ENCODE data around the gene SORCS2.
"Not testable (repeated sequence)": the region's sequence is repeated elsewhere in the genome, so short reads cannot be mapped to it uniquely, and the experiment has no call there.

The SORCS2 gene

GRCh38 chr4:7200801-7201200 is 8.5 kb downstream of the SORCS2 start:
- DNase-seq (ENCODE audit: low read depth), result no peak

DNA sequence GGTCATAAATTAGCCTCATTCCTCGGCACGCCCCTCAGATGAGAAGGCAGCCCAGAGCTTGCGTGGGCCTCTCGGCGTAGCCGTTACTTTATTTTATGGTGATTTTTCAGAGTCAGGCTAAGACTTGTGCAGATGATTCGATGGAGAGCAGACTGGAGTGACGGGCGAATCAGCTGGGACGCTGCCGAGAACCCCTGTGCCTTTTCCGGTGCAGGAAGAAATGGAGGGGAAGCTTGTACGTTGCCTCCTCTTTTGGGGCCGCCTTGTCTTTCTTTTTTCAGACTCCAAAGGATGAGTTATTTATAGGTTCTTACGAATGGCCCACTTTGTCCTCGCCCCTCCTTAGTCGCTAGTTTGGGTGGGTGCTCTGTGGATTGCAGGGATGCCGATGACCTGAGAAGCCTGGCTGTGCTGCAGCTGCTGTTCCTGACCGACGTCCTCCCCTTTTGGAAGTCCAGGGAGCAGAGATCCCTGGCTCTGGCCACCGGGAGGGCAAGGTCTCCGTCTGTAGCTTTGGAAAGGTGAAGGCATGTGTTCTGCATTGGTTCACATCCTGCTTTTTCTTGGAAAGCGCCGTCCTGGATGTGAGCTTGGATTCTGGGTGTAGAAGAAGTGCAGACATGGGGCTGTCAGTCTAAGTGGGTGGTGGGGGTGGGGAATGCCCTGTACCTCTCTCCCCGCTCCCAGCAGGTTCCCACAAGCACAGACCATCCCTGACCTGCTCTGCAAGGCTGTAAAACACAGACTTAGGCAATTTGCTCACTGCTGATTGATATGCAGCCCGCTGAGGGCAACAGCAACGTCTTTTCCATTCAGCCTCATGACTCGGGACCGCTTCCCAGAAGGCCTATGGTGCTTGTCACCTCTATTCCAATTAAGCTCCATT is 9.3 kb downstream of the SORCS2 start:
- DNase-seq (ENCODE audit: low read depth), result no peak

GRCh38 chr4:7202411-7202810 is 10.1 kb downstream of the SORCS2 start:
- no peak for DNase-seq (ENCODE audit: low read depth)

- no peak for DNase-seq (ENCODE audit: low read depth)
Observed at GRCh38 chr4:7204656-7205387, 12.5 kb downstream of the SORCS2 start.

- no peak for DNase-seq (ENCODE audit: low read depth)
Observed at GRCh38 chr4:7206385-7206784, 14.0 kb downstream of the SORCS2 start.

DNA sequence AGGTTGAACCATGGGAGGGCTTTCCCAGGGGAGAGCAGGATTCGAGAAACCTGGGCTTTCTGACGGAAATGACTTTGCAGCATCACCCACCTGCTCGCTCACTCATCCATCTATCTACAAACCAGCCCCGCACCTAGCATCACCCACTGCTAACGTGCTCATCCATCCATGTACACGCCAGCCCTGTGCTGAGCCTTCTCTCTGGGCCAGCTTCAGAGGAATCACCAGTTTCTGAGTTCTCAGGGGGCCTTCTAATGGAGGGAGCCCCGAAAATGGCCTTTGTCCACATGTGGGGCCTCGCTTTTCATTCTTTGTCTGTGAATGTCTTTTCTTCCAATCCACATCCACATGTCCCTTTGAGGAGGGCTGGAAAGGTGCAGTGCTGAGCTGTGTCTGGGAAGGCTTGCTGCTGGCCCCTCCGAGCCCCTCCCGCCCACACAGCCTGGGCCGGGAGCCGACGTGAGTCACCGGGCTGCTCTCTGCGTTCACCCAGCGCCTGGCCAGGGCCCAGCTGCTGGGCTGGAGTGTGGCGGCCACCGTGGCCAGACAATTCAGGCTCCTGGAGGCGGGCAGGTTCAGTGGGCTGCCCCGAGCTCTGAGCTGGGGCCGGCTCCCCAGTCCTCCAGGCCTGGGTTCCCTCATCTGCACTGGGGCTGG is 14.7 kb downstream of the SORCS2 start:
- no peak for DNase-seq (ENCODE audit: low read depth)

- no peak for DNase-seq (ENCODE audit: low read depth)
Observed at GRCh38 chr4:7207628-7208231, 15.4 kb downstream of the SORCS2 start.

GRCh38 chr4:7208509-7209451 is 16.4 kb downstream of the SORCS2 start:
- no peak for DNase-seq (ENCODE audit: low read depth)

DNA sequence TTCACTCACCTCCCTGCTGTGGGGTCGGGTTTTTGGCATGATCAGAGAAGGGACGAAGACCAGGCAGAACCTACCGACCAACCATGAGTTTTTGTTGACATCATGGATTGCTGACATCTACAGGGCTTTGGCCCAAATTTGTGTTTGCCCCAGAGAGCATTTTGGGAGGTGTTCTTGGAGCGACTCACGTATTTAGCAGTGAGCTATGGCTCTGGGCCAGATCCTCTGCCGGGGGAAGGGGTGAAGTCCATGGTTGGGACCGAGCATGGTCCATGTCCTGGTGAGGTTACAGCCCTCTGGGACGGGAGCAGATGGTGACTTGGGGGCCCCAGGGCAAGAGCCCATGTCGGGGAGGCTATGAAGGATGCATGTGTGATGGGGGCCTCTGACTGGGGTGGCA is 17.4 kb downstream of the SORCS2 start:
- no peak for DNase-seq (ENCODE audit: low read depth)

DNA sequence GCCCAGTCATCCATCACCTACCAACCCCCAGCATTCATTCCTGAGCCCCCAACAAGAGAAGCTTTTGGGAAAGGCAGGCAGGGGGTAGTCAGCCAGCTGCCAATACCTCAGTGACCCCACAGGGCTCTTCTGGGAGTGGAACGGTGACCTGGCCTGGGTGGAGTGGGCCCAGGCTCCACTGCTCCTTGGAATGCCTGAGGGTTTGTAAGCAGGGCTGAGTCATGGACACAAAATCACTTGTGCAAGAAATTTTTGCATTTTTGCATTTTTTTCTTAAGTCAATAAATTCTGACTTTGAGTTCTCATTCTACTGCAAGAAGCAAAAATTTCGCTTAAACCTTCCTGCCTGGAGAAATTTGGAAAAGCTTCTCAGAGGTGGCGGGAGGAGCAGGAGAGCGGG is 18.5 kb downstream of the SORCS2 start:
- DNase-seq (ENCODE audit: low read depth), result no peak

GRCh38 chr4:7212101-7212674 is 19.9 kb downstream of the SORCS2 start:
- DNase-seq (ENCODE audit: low read depth), result no peak

DNA sequence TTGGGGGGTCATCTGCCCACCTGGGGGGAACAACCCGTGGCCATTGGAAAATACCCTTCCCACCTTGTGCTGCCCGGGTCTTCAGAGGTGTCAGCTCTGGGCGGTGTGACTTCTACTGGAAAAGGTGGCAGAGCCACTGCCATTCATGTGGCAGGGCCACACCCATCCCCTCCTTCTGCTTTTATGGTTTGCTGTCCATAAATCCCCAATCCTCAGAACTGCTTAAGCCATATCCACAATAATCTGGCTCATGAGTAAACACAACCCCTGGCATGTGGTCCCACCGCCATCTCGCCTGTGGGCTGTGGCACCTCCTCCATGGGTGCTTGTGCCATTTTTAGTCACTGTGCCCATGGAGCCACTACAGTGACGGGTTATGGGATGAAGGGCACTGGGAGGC is 20.6 kb downstream of the SORCS2 start:
- DNase-seq (ENCODE audit: low read depth), result no peak

DNA sequence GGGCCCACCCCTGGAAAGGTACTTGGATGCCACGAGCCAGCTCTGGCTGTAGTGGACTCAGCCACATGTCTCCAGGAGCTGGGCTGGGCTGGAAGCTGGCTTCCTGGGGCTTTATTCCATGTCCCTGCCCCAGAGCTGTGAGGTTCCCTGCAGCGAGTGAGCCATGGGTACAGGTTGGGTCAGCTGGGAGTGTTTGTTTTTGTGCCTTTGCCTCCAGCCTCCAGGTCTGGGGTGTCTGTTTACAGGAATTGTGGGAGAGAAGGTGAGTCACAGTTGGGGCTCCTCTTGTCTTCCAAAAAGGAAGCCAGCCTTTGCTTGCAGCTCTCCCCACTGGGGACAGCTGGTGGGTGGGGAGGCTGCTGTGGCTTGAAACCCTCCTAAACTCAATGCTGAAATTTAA is 21.5 kb downstream of the SORCS2 start:
- no peak for DNase-seq (ENCODE audit: low read depth)

DNA sequence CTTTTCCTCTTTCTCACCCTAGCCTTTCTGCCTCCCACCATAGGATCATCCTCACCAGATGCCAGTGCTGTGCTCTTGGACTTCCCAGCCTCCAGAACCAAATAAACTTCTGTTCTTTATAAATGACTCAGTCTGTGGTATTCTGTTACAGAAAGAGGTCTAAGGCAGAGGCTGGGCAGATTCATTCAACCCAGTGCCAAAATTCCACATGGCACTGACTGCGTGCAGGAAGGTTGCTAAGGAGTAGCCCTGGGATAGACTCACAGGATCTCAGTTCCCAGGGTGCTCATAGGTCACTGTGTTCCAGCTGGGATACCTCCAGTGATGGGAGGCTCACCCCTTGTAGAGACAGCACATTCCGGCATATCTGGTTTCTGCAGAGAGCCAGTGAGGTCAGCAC is 22.0 kb downstream of the SORCS2 start:
- no peak for DNase-seq (ENCODE audit: low read depth)

DNA sequence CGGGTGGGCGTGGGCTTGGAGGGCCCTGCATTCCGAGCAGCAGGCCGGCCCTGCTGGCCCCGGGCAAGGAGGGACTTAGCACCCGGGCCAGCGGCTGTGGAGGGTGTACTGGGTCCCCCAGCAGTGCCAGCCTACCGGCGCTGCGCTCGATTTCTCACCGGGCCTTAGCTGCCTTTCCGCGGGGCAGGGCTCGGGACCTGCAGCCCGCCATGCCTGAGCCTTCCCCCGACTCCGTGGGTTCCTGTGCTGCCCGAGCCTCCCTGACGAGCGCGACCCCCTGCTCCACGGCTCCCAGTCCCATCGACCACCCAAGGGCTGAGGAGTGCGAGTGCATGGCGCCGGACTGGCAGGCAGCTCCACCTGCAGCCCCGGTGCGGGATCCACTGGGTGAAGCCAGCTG is 22.8 kb downstream of the SORCS2 start:
- DNase-seq (ENCODE audit: low read depth), result not testable (repeated sequence)

DNA sequence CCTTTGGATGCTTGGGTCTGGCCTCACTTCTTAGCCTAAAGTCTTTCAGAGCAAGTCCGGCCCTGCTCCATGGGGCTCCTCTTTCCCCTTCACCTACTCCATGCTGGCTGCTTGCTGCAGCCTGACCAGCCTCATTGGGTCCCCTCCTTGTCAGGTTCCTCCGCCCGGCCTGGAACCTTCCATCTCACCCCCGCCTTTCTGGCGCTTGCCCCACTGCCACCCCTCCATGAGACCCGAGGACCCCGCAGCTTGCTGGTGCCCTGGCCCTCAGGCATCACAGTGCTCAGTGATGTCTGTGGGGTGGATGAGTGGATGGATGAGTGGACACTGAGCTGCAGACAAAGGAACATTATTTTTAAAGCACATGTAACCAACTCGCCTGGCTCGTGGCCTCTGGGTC is 24.7 kb downstream of the SORCS2 start:
- DNase-seq (ENCODE audit: low read depth), result no peak

DNA sequence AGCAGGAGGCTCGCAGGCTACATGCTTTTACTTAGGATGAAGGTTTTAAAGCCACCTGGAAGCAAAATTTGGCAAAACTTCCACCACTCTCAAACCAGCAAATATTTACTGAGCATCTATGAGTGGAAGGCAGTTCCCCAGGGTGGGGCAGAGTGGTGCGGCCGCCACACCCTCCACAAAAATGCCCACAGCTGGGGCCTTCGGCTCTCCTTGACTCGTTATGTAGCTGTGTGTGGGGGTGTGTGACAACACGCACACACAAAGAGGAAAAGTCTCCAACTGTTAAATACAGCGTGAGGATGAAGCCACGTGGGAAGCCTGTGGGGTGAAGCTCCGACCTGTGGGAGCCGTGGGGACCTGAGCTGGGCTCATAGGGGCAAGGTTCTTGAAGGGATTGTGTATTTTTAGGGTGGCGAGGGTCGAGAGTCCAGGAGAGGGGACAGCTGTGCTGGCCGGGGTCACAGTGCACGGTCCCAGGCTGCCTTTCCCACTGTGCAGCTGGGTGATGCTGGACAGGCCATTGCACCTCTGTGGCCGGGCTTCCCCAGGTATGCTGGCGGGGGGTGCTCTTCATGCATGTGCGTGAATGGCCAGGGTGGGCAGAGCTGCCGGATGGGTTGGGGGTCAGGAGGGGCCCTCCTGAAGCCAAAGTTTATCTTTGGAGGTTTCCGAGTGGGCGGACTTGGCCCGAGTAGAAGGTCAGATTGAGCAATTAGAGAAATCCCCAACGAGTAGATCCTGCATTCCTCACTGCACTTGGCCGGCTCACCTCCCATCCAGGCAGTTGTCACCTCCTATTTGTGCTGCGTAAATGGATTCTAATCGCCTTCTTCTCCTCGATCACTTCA is 25.4 kb downstream of the SORCS2 start:
- DNase-seq (ENCODE audit: low read depth), result no peak

DNA sequence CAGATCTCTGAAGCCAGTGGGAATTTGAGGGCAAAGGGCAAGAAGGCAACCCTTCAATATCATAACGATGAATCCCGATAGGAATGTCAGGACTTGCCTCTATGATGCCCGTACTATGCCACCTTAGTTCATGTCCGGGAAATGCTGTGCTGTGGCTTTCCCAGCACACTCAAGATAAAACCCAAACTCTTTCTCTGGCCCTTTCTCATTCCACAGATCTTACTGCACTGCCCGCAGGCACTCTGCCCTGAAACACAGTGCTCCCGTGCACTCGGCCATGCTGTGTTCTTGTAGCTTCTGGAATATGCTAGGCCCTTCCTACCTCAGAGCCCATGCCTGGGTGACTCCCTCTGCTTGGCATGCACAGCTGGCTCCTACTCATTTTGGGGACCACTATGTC is 26.3 kb downstream of the SORCS2 start:
- no peak for DNase-seq (ENCODE audit: low read depth)

GRCh38 chr4:7222521-7222920 is 30.2 kb downstream of the SORCS2 start:
- no peak for DNase-seq (ENCODE audit: low read depth)

DNA sequence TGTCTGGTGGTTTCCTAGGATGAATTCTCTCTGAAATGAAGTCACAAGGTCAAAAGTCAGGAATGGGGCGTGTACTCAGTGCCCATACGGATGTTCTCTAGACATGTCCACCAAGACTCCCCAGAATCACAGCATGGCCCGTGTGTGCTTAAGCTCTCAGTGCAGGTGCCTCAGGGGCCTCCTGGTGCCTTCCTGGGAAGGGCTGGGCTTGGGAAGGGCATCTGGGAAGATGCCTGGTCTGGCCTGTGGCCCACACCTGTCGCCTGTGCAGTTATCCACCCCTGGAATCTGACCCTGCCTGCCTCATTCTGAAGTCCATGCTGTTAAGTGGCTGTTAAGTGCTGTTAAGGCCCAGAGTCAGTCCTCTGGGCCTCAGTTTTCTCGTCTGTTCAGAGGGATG is 31.2 kb downstream of the SORCS2 start:
- DNase-seq (ENCODE audit: low read depth), result no peak
